WI38 (cell line): ENCODE measurements around the gene PRKACA.

Source experiments
- H3K4me3 ChIP-seq: 2 replicates; pipeline ENCODE4 v1.5.1; 2011; ENCODE audit warnings: low read depth, mild to moderate bottlenecking, control low read depth, low read length
- TF ChIP-seq, protein P1 (sequence below): IDR thresholded peaks from 2 replicates; pipeline ENCODE4 v1.5.1; 2012; ENCODE audit warnings: low read depth, mild to moderate bottlenecking, control low read depth, low read length

PRKACA gene

DNA sequence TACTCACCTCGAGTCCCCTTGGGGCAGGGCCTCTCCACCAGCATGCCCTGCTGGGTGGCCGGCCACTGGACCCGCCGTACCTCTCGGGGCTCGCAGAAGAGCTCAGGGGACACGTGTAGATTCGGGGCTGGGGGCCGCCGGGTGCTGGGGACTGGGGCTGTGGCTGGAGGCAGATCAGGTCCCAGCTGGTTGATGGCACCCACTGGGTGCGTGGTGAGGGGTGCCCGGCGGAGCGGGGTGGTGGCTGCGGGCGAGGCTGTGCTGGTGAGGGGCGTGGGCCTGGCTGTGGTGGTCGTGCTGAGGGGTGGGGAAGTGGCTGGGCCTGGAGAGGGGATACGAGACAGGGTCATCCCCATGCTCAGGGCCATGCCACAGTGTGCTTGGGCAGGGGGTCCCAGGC is 43.7 kb upstream of the PRKACA start:
- TF ChIP-seq, protein P1, sequence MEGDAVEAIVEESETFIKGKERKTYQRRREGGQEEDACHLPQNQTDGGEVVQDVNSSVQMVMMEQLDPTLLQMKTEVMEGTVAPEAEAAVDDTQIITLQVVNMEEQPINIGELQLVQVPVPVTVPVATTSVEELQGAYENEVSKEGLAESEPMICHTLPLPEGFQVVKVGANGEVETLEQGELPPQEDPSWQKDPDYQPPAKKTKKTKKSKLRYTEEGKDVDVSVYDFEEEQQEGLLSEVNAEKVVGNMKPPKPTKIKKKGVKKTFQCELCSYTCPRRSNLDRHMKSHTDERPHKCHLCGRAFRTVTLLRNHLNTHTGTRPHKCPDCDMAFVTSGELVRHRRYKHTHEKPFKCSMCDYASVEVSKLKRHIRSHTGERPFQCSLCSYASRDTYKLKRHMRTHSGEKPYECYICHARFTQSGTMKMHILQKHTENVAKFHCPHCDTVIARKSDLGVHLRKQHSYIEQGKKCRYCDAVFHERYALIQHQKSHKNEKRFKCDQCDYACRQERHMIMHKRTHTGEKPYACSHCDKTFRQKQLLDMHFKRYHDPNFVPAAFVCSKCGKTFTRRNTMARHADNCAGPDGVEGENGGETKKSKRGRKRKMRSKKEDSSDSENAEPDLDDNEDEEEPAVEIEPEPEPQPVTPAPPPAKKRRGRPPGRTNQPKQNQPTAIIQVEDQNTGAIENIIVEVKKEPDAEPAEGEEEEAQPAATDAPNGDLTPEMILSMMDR: no peak
- H3K4me3 ChIP-seq: no peak overlapping the region

DNA sequence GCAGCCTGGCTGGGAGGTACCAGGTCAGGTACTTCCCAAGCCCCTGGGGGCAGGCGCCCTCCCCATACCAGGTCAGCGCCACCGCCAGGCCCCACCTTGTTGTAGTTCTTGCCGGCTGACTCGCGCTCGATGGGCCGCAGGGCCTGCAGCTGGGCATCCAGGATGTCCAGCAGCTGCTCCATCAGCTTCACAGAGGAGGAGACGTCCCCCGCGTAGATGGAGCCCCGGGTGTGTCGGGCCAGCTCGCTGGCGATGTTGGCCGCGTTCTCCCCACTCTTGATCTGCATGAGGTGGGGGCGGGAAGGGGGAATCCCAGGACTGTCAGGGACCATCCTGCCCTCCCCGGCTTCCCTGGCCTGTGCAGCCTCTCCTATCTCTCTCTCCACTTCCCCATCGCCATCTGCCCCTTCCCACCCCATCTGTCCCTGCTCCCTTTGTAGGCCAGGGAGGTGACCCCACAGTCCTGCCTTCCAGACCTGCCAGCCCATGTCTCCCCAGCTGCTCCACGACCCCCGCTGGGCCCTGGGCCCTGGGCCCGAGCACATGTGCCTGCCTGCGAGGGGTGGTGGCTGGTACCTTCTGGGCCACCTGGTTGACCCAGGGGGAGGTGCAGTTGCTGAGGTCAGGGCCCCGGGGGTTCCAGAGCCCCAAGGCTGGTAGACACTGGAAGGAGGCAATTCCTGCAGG is 42.6 kb upstream of the PRKACA start:
- H3K4me3 ChIP-seq: no peak overlapping the region
- TF ChIP-seq, protein P1: no peak

DNA sequence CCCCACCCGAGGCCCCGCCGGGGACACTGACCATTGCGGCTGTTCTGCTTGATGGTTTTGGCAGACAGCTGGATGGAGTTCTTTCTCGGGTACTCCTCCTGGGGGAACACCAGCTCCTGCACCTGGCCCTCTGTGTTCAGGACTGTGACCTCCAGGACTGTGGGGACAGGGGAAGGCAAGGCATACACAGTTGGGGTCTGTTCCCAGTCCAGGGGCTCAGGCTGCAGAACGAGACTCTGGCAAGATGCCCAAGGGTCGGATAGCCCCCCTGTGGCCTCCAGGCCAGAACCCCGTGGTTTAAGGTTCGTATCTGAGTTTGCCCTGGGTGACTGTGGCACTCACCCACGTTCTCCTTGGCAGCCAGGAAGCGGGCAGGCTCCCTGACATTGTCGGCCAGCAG is 41.5 kb upstream of the PRKACA start:
- H3K4me3 ChIP-seq: no peak overlapping the region
- TF ChIP-seq, protein P1: no peak

DNA sequence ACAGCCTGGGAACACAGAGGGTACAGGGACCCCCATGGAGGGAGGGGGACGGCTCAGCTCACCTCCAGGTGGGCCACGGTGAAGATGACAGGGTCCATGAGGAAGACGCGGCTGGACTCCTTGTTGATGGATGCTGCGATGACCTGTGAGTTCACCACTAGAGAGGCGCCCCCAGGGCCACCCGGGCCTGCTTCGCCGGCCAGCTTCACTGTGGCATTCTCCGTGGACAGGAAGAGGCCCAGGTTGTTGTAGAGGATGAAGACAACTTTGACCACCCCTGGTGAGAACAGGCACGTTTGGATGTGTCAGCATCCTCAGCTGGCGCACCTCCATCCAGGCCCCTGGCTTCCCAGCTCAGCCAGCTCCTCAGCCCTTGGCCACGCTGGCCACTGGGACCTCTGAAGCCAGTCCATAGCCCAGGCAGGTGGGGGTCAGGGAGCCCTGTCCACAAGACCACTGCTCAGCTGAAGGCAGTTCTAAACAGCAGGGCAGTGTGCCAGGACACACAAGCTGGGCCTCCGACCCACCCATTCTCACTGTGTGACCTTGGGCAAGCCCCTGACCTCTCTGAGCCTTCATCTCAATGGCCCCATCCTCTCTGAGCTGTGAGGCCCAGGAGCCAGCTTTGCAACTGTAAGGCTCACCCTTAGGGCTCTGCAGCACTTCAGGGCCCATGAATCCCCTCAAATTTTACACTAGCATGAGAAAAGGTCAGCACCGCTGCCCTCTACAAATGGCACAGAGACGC is 40.9 kb upstream of the PRKACA start:
- TF ChIP-seq, protein P1: no peak

DNA sequence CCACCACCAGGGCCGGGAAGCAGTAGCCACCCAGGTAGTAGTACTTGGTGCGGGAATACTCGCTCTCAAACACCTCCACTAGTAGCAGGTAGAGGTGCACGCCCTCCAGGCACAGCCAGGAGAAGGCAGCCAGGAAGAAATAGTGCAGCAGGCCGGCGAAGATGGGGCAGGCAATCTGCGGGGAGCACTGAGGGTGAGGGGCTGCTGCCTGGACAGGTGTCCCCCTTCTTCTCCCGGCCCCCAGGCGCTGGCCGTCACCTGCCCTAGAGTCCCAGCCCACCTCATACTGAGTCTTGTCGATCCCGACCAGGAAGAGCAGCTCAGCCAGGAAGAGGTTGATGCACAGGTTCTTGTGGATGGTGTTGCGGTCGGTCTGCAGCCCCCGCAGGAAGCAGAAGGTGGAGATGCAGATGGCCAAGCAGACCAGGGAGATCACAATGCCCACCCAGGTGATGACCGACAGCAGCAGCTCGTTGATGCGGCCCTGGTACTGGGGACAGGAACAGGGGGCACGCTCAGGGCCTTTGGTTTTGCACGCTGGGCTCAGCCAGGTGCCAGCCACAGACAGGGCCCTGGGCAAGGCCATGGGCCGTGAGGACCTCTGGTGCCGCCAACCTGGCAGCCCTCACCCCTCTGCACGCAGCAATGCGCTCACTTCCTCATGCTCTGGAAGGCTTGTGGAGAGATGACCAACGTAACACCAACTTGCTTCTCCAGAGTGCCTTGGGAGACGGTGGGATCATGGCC is 39.6 kb upstream of the PRKACA start:
- TF ChIP-seq, protein P1: no peak
- H3K4me3 ChIP-seq: no peak overlapping the region

More for the DNA sequence above, 40.9 kb upstream of the PRKACA start:
- H3K4me3 ChIP-seq: no peak overlapping the region

DNA sequence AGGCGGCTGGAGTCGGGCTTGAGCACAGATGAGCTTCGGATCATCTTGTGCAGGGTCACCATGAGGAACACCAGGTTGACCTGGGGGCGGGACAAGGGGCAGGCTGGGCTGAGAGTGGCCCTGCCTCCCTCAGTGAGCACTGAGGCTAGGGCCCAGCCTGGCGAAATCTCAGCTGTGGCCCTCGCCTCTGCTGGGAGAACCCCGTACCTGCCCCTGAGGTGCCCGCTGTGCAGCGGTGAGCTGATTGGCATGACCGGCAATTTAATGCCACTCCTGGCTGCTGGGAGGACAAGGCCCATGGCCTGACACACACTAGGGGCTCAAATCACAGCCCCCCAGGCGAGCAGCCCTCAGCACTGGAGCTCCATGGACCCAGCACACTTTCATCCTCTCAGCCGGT is 38.6 kb upstream of the PRKACA start:
- TF ChIP-seq, protein P1: no peak
- H3K4me3 ChIP-seq: no peak overlapping the region
